ENCODE measurements around the gene GRIK4. TPM values are rescaled to one million over a fixed set of nuclear protein-coding genes. Genes with fewer than 3 reads are reported as not detected.

Gene GRIK4
- total RNA-seq, 1 experiment from 2014 or later, result not detected

DNA sequence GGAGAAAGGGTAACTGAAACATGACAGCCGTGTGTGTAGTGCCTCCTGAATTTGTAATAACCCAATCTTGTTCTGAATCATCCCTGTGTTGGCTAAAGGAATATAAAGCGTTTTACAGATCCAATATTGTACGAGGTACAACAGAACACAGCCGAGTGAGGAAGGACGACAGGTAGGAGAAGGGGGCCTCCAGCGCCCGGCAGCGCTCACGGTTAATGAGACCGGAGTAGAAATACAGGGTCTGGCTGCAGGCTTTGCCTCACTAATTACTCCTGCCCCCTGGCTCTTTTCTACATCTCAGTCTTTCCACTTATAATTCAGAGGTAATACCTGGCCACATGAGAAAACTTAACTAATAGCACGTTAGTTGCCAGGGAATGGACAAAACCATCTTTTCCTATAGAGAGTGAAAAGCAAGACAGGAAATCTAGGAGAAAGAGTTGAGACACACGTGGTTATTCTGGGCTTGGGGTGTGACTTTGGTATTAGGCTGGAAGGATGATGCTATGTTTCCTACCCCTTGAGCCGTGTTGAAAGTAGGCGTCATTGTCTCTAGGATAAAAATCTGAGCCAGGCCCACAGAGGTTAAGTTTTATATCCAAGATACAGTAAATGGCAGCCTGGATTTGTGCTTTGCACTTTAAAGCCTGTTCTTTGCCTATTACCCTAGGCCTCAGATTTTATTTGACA, 54.1 kb downstream of the GRIK4 start:
- no peak for TF ChIP-seq EZH2phosphoT487 (IDR thresholded peaks at IDR 0.05; ENCODE audit: borderline replicate concordance, low read length)
- TF ChIP-seq, protein P1, sequence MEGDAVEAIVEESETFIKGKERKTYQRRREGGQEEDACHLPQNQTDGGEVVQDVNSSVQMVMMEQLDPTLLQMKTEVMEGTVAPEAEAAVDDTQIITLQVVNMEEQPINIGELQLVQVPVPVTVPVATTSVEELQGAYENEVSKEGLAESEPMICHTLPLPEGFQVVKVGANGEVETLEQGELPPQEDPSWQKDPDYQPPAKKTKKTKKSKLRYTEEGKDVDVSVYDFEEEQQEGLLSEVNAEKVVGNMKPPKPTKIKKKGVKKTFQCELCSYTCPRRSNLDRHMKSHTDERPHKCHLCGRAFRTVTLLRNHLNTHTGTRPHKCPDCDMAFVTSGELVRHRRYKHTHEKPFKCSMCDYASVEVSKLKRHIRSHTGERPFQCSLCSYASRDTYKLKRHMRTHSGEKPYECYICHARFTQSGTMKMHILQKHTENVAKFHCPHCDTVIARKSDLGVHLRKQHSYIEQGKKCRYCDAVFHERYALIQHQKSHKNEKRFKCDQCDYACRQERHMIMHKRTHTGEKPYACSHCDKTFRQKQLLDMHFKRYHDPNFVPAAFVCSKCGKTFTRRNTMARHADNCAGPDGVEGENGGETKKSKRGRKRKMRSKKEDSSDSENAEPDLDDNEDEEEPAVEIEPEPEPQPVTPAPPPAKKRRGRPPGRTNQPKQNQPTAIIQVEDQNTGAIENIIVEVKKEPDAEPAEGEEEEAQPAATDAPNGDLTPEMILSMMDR (conservative IDR thresholded peaks at IDR 0.05; ENCODE audit: low read depth, low read length), result no peak
- TF ChIP-seq EZH2 (IDR thresholded peaks at IDR 0.05; ENCODE audit: low read length, unreplicated experiment), result no peak
- Histone ChIP-seq H4K20me1 (ENCODE audit: low read length) (no peaks in the 10 kb centered on the region), H3K79me2 (ENCODE audit: low read length) (no peaks in the 10 kb centered on the region), H3K4me2 (ENCODE audit: low read length) (peak overlapping the region; percentile 41), H3K36me3 (ENCODE audit: low read depth, low read length) (no peaks in the 10 kb centered on the region), H2AFZ (ENCODE audit: low read length) (peak overlapping the region; percentile 40; the same call in 1 of the 2 replicates), H3K9me2 (replicated peaks; ENCODE audit: low read length) (no peaks in the 10 kb centered on the region), H3K27ac (ENCODE audit: low read length) (no peak overlapping the region), H3K4me1 (ENCODE audit: insufficient read depth, low read length) (peaks cover 14% of the 10 kb centered on the region), H3K4me3 (ENCODE audit: low read length) (no peak overlapping the region), H3K9ac (ENCODE audit: low read length) (no peak overlapping the region), H3K27me3 (ENCODE audit: low read length) (peaks cover 50% of the 10 kb centered on the region), H3K9me3 (ENCODE audit: low read length) (no peaks in the 10 kb centered on the region), H3F3A (ENCODE audit: low read length, unreplicated experiment) (no peaks in the 10 kb centered on the region)
- ChIA-PET CTCF (no interaction called here), POLR2A (ENCODE audit: unreplicated experiment) (no interaction called here)
- BruUV-seq (replicated peaks), result no TSS peak
- ATAC-seq (peak; percentile 23; the same call in 1 of the 2 replicates), DNase-seq (no peak)
- intact Hi-C loops (cut with micrococcal nuclease), result no loop called here

DNA sequence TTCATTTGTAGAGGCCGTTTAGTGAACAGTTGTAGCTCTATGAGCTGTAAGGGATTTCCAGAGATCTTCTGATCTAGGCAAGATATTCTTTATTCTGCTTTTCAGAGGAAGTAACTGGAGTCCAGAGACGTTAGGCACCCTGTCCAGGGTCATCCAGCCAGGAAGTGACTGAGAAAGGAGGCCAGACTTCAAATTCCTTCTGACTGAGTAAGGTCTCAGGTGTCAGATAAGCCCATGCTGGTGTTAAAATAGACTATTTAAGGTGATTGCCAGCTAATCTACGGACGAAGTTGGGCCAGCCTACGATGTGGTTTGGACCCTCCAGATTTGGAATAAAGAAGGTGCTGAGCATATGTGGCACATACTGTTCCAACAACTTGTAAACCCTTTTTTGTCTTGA, 54.6 kb downstream of the GRIK4 start:
- H2AFZ ChIP-seq (ENCODE audit: low read length), result no peak overlapping the region
- no peaks in the 10 kb centered on the region for H3K79me2 ChIP-seq (ENCODE audit: low read length)
- no peaks in the 10 kb centered on the region for H3K36me3 ChIP-seq (ENCODE audit: low read depth, low read length)
- BruUV-seq (replicated peaks), result no TSS peak
- ATAC-seq (peak; percentile 57), DNase-seq (peak; percentile 59)
- intact Hi-C loops (cut with micrococcal nuclease), result no loop called here
- peaks cover 54% of the 10 kb centered on the region for H3K27me3 ChIP-seq (ENCODE audit: low read length)
- CTCF ChIA-PET, result no interaction called here
- TF ChIP-seq EZH2 (IDR thresholded peaks at IDR 0.05; ENCODE audit: low read length, unreplicated experiment) (no peak), EZH2phosphoT487 (IDR thresholded peaks at IDR 0.05; ENCODE audit: borderline replicate concordance, low read length) (no peak)
- TF ChIP-seq, protein P1 (conservative IDR thresholded peaks at IDR 0.05; ENCODE audit: low read depth, low read length), result no peak
- H3K4me2 ChIP-seq (ENCODE audit: low read length), result peak overlapping the region; percentile 1; the same call in 1 of the 2 replicates
- peaks cover 14% of the 10 kb centered on the region for H3K4me1 ChIP-seq (ENCODE audit: insufficient read depth, low read length)
- H3K9me2 ChIP-seq (replicated peaks; ENCODE audit: low read length), result no peaks in the 10 kb centered on the region
- H3K4me3 ChIP-seq (ENCODE audit: low read length), result no peak overlapping the region
- H3K27ac ChIP-seq (ENCODE audit: low read length), result no peak overlapping the region
- POLR2A ChIA-PET (ENCODE audit: unreplicated experiment), result no interaction called here
- H3K9me3 ChIP-seq (ENCODE audit: low read length), result no peaks in the 10 kb centered on the region
- H4K20me1 ChIP-seq (ENCODE audit: low read length), result no peaks in the 10 kb centered on the region
- no peak overlapping the region for H3K9ac ChIP-seq (ENCODE audit: low read length)
- H3F3A ChIP-seq (ENCODE audit: low read length, unreplicated experiment), result no peaks in the 10 kb centered on the region

DNA sequence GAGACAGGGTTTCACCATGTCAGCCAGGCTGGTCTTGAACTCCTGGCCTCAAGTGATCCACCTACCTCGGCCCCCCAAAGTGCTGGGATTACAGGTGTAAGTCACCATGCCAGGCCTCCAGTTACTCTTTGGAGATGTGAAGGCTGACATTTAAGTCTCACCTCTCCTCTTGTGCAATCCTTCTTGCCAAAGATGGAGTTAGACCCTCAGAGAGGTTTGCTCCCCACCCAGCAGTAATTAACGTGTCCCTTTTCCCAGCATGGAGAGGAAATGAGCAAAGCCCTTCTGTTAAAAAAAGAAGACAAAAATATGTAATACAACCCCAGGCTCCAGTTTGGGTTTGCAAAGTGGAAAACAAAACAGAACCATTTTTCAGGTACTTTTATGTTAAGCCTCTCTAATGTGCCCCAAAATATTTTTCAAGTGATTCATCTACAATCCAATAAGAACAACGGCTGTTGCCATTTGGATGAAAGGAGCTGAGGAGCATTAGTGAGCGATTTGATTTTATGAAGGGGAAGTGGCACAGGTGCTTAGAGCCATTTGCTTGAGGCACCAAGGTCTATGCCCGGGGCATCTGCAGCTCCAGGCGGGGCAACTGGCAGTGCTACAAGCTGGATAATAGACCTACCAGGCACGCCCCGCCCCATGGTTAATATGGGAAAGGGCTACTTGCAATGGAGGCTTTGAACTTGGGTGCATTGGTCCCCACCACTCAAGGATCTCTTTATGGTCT, 57.2 kb downstream of the GRIK4 start:
- H3K4me3 ChIP-seq (ENCODE audit: low read length), result no peak overlapping the region
- H3K9me3 ChIP-seq (ENCODE audit: low read length), result no peaks in the 10 kb centered on the region
- H3K27ac ChIP-seq (ENCODE audit: low read length), result no peak overlapping the region
- no peaks in the 10 kb centered on the region for H3K36me3 ChIP-seq (ENCODE audit: low read depth, low read length)
- no peak overlapping the region for H2AFZ ChIP-seq (ENCODE audit: low read length)
- no TSS peak for BruUV-seq (replicated peaks)
- H3F3A ChIP-seq (ENCODE audit: low read length, unreplicated experiment), result no peaks in the 10 kb centered on the region
- POLR2A ChIA-PET (ENCODE audit: unreplicated experiment), result no interaction called here
- H3K4me2 ChIP-seq (ENCODE audit: low read length), result no peak overlapping the region
- H3K79me2 ChIP-seq (ENCODE audit: low read length), result no peaks in the 10 kb centered on the region
- intact Hi-C loops (cut with micrococcal nuclease), result no loop called here
- no peak for ATAC-seq
- H3K27me3 ChIP-seq (ENCODE audit: low read length), result peaks cover 55% of the 10 kb centered on the region
- H3K9me2 ChIP-seq (replicated peaks; ENCODE audit: low read length), result no peaks in the 10 kb centered on the region
- H3K9ac ChIP-seq (ENCODE audit: low read length), result no peak overlapping the region
- no peaks in the 10 kb centered on the region for H4K20me1 ChIP-seq (ENCODE audit: low read length)
- no peak for TF ChIP-seq EZH2phosphoT487 (IDR thresholded peaks at IDR 0.05; ENCODE audit: borderline replicate concordance, low read length)
- TF ChIP-seq EZH2 (IDR thresholded peaks at IDR 0.05; ENCODE audit: low read length, unreplicated experiment), result no peak
- TF ChIP-seq, protein P1 (conservative IDR thresholded peaks at IDR 0.05; ENCODE audit: low read depth, low read length), result no peak
- CTCF ChIA-PET, result no interaction called here
- no peak for DNase-seq
- peaks cover 14% of the 10 kb centered on the region for H3K4me1 ChIP-seq (ENCODE audit: insufficient read depth, low read length)

Data from PC-3 (cell line).